GM12891 (cell line): ENCODE data around the gene PGD.

ENCODE experiments used
- POLR2A ChIP-seq: IDR thresholded peaks from 2 replicates; pipeline ENCODE4 v1.6.1; 2011; ENCODE audit warnings: low read depth, low read length, control low read depth
- POLR2AphosphoS5 ChIP-seq: IDR thresholded peaks from 2 replicates; pipeline ENCODE4 v1.6.1; 2011; ENCODE audit warnings: low read depth, low read length, control low read depth
- TAF1 ChIP-seq: IDR thresholded peaks from 2 replicates; pipeline ENCODE4 v1.6.1; 2011; ENCODE audit warnings: low read depth, low read length, control low read depth

GRCh38 chr1:10361515-10361914 lies 37.3 kb upstream of the PGD start:
- TF ChIP-seq TAF1 (no peak), POLR2A (no peak), POLR2AphosphoS5 (no peak)
